Kidney (tissue), 14 donors: ENCODE measurements around the gene ALDH3A1. TPM values are rescaled to one million over a fixed set of nuclear protein-coding genes. Genes with fewer than 3 reads are reported as not detected.
A peak's percentile ranks its signal among the peaks of the same experiment; 100 is the strongest.

Experiments used
- DNase-seq, 5 donors: peaks; one replicate each; pipeline ENCODE4 v3.0.0-alpha.2; 2013 to 2020
- FAIRE-seq: peaks from 2 replicates; lab custom pipeline; 2012; peaks lifted over from hg19 to GRCh38; lab: Jason Lieb, UNC
- H3K27ac ChIP-seq, 2 donors: one replicate each; pipeline ENCODE4 v1.7.0; 2013; ENCODE audit warnings: low read depth in 2 of 2, low read length in 2 of 2, inconsistent platforms in 1 of 2
- H3K27me3 ChIP-seq: one replicate; pipeline ENCODE4 v1.7.1; 2013; ENCODE audit warnings: low read length, inconsistent platforms; ENCODE audit not compliant: control insufficient read depth, insufficient read depth
- H3K36me3 ChIP-seq, 3 donors: one replicate each; pipeline versions ENCODE4 v1.7.0 to v1.7.1; 2013; ENCODE audit warnings: low read length in 3 of 3, control low read depth in 1 of 3, inconsistent platforms in 1 of 3; ENCODE audit not compliant: insufficient read depth in 3 of 3, control insufficient read depth in 2 of 3
- H3K4me1 ChIP-seq, 3 donors: one replicate each; pipeline versions ENCODE4 v1.7.0 to v1.7.1; 2013; ENCODE audit warnings: low read length in 3 of 3, inconsistent platforms in 1 of 3, low read depth in 1 of 3; ENCODE audit not compliant: control insufficient read depth in 2 of 3, insufficient read depth in 2 of 3
- H3K4me3 ChIP-seq, 3 donors: one replicate each; pipeline versions ENCODE4 v1.7.0 to v1.8.1; 2013; ENCODE audit warnings: low read length in 3 of 3, control low read depth in 1 of 3, inconsistent platforms in 1 of 3
- H3K9ac ChIP-seq, 3 donors: one replicate each; pipeline versions ENCODE4 v1.7.0 to v1.7.1; 2013; ENCODE audit warnings: low read length in 3 of 3, control low read depth in 1 of 3, inconsistent platforms in 1 of 3
- H3K9me3 ChIP-seq, 3 donors: one replicate each; pipeline versions ENCODE4 v1.7.0 to v1.7.1; 2013; ENCODE audit warnings: low read length in 3 of 3, control low read depth in 1 of 3, inconsistent platforms in 1 of 3; ENCODE audit not compliant: control insufficient read depth in 2 of 3, insufficient read depth in 1 of 3
- CTCF ChIP-seq: IDR thresholded peaks from 3 replicates; pipeline ENCODE4 v1.5.1; 2012; ENCODE audit warnings: mild to moderate bottlenecking, moderate library complexity, borderline replicate concordance; ENCODE audit not compliant: insufficient read depth; ENCODE audit errors: extremely low read depth
- intact Hi-C: fragments of 100-400 bp; cut with DNase I; formaldehyde crosslinking; loops from one replicate; pipeline ENCODE4 v1.11.1; 2022
- polyA plus RNA-seq: library from polyadenylated mRNA; stranded (reverse); fragments of 350-450 nt; fragmentation: Illumina TruSeq; extraction: RNeasy Lipid Tissue Mini Kit (QIAGEN cat#74804); gene quantifications from one replicate; pipeline ENCODE4 v1.2.3, GENCODE V29; 2014; ENCODE audit warnings: low read depth, low replicate concordance; ENCODE audit not compliant: insufficient read depth
- total RNA-seq: library from RNA; stranded (reverse); fragmentation: NEBNext Ultra II Directional; extraction: Animal tissue kit (Norgen Biotek cat#: 25700); gene quantifications from one replicate; pipeline ENCODE4 v1.2.1, GENCODE V29; 2021
- donor health status: control.
- donor health status: control.
- donor health status: control.
- donor health status: control.
- donor health status: control.
- donor health status: DM: yes; HTN: yes; CAD: no.
- donor health status: Normal renal cell carcinoma (clear cell type).

The ALDH3A1 gene
- total and polyA plus RNA-seq, 2 donors from 2014 or later: 0.75 to 1.4 TPM

- H3K27ac ChIP-seq: peak overlapping the region; percentile 85 to 92
- intact Hi-C loops: no loop called here
- peak overlapping the region in 1 of 3 donors; percentile 27 for H3K9ac ChIP-seq
- DNase-seq: peak in 1 of 5 donors; percentile 63
- H3K4me1 ChIP-seq: peaks cover 0 to 25% (median 22%) of the 10 kb centered on the region in 3 donors
- no peaks in the 10 kb centered on the region for H3K27me3 ChIP-seq
- H3K4me3 ChIP-seq: no peak overlapping the region
- no peaks in the 10 kb centered on the region for H3K9me3 ChIP-seq
- FAIRE-seq: no peak
- H3K36me3 ChIP-seq: no peaks in the 10 kb centered on the region
- no peak for TF ChIP-seq CTCF
Measured at GRCh38 chr17:19727501-19728078, 20.5 kb downstream of the ALDH3A1 start.

- H3K4me1 ChIP-seq: peaks cover 0 to 26% (median 22%) of the 10 kb centered on the region in 3 donors
- no peaks in the 10 kb centered on the region for H3K27me3 ChIP-seq
- no peak overlapping the region for H3K9ac ChIP-seq
- H3K4me3 ChIP-seq: no peak overlapping the region
- DNase-seq: no peak
- H3K36me3 ChIP-seq: no peaks in the 10 kb centered on the region
- TF ChIP-seq CTCF: no peak
- no peaks in the 10 kb centered on the region for H3K9me3 ChIP-seq
- intact Hi-C loops: no loop called here
- no peak for FAIRE-seq
- peak overlapping the region; percentile 85 to 87 for H3K27ac ChIP-seq
Measured at GRCh38 chr17:19726631-19727376, 21.3 kb downstream of the ALDH3A1 start.

- no peak overlapping the region for H3K4me3 ChIP-seq
- no peaks in the 10 kb centered on the region for H3K27me3 ChIP-seq
- FAIRE-seq (no peak), DNase-seq (no peak)
- H3K9me3 ChIP-seq: no peaks in the 10 kb centered on the region
- H3K27ac ChIP-seq: peak overlapping the region in 1 of 2 donors; percentile 3
- peaks cover 0 to 32% (median 30%) of the 10 kb centered on the region in 3 donors for H3K4me1 ChIP-seq
- H3K36me3 ChIP-seq: no peaks in the 10 kb centered on the region
- no peak for TF ChIP-seq CTCF
- intact Hi-C loops: no loop called here
- no peak overlapping the region for H3K9ac ChIP-seq
Measured at GRCh38 chr17:19725486-19725885, 22.6 kb downstream of the ALDH3A1 start.
